D721Med (cell line): ENCODE measurements around the gene CCNY.

Experiments used
- DNase-seq: peaks from one replicate; pipeline ENCODE4 v3.0.0; 2011; ENCODE audit warnings: low spot score; ENCODE audit not compliant: insufficient read length
- FAIRE-seq: peaks from 2 replicates; lab custom pipeline; 2011; peaks lifted over from hg19 to GRCh38; lab: Jason Lieb, UNC
- CTCF ChIP-seq: IDR thresholded peaks from 2 replicates; pipeline ENCODE4 v1.5.1; 2012; ENCODE audit warnings: mild to moderate bottlenecking, control low read depth; ENCODE audit not compliant: insufficient read depth; ENCODE audit errors: missing control alignments

The CCNY gene

GRCh38 chr10:35569111-35569707 lies 232.9 kb downstream of the CCNY start:
- DNase-seq (no peak), FAIRE-seq (no peak)
- TF ChIP-seq CTCF: no peak

DNA sequence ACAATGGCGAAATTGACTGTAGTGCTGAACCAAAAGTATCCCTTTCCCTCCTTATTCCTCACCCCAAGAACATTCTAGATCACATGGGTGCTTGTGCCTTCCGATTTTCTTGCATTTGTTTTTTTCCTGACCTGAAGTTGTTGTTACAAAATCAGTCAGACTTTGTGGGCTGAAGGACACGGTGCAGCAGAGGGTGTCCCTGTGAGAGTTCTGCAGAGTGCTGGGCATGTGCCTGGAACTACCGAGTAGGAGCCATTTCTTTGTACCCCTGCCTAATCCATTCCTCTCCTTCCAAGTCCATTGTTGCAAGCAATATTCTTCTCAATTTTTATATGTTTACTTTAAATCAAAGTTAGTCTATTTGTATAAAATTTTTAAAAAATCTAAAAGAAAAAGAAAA lies 233.5 kb downstream of the CCNY start:
- no peak for TF ChIP-seq CTCF
- no peak for FAIRE-seq
- no peak for DNase-seq

DNA sequence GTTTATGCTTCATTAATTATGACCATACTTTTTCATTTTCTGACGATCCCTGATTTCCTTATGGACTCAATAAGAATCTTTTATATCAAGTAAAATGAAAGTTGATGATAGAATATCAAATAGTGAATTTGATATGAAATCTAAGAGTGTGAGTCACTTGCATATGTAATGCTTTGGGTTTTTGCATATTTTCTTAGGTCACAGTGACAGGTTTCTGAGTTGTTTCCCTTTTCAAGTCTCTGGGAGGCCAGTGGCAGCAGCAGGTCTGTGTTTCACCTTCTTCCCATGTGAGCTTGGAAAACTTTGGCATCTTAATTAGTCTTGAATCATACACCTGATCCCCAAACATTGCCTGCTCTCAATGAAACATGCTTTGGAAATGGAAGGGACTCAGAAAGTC lies 234.1 kb downstream of the CCNY start:
- TF ChIP-seq CTCF: no peak
- FAIRE-seq: no peak
- no peak for DNase-seq

GRCh38 chr10:35572583-35572982 lies 236.3 kb downstream of the CCNY start:
- FAIRE-seq (no peak), DNase-seq (no peak)
- no peak for TF ChIP-seq CTCF

GRCh38 chr10:35573796-35574195 lies 237.5 kb downstream of the CCNY start:
- FAIRE-seq (no peak), DNase-seq (no peak)
- no peak for TF ChIP-seq CTCF

GRCh38 chr10:35574924-35575352 lies 238.6 kb downstream of the CCNY start:
- no peak for FAIRE-seq
- no peak for DNase-seq
- no peak for TF ChIP-seq CTCF

DNA sequence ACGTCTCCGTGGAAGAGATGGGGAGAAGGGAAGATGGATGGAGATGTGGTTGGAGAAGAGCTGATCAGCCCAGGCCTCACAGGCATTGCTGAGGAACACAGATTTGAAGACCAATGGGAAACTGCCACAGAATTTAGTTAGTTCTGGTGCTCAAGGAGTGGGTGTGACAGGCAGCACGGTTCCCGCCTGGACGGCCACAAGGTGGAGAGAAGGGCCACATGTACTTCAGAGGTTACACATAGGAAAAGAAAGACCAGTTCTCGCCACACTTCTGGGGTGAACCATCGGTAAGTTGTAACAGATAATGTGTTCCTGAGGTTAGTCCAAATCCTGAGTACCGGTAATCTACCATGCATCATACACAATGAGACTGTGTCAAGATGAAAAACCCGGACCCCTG lies 239.3 kb downstream of the CCNY start:
- TF ChIP-seq CTCF: no peak
- no peak for DNase-seq
- no peak for FAIRE-seq
